ENCODE measurements around the gene MUC5B. TPM values are rescaled to one million over a fixed set of nuclear protein-coding genes. Genes with fewer than 3 reads are reported as not detected.

The MUC5B gene
- total and polyA plus RNA-seq, 2 of the 13 experiments (the other 11 are each of a cell fraction or from before 2014, with no cell fraction given): 0.01 TPM; not detected in 1

- TF ChIP-seq TIGD3 (CRISPR knock-in tag; IDR thresholded peaks at IDR 0.05; ENCODE audit: borderline replicate concordance) (no peak; the same call in 1 of the 2 replicates), ZNF232 (CRISPR knock-in tag; IDR thresholded peaks at IDR 0.05; ENCODE audit: borderline replicate concordance) (0 out of 2 replicates have a peak, but pooled peaks have one; percentile 62), THYN1 (CRISPR knock-in tag; IDR thresholded peaks at IDR 0.05; ENCODE audit: borderline replicate concordance, low read depth) (no peak), NFRKB (IDR thresholded peaks at IDR 0.05) (no peak), ATF4 (CRISPR knock-in tag; IDR thresholded peaks at IDR 0.05) (peak in 1 of 2 experiments; percentile 86; a peak in 2 of 4 replicates), ZNF205 (CRISPR knock-in tag; IDR thresholded peaks at IDR 0.05) (0 out of 2 replicates have a peak, but pooled peaks have one; percentile 38), ATF6 (CRISPR knock-in tag; conservative IDR thresholded peaks at IDR 0.05) (no peak), NKX3-1 (CRISPR knock-in tag; IDR thresholded peaks at IDR 0.05) (no peak), HOMEZ (CRISPR knock-in tag; IDR thresholded peaks at IDR 0.05; ENCODE audit: low read depth) (peak; percentile 56; the same call in 1 of the 2 replicates), ZC3H13 (CRISPR knock-in tag; IDR thresholded peaks at IDR 0.05) (0 out of 2 replicates have a peak, but pooled peaks have one; percentile 57), NFYB (CRISPR knock-in tag; IDR thresholded peaks at IDR 0.05) (no peak), ZZZ3 (CRISPR knock-in tag; IDR thresholded peaks at IDR 0.05; ENCODE audit: borderline replicate concordance) (no peak), ZNF549 (CRISPR knock-in tag; IDR thresholded peaks at IDR 0.05) (no peak), GABPB1 (CRISPR knock-in tag; IDR thresholded peaks at IDR 0.05) (no peak; the same call in 1 of the 2 replicates), DNMT3B (CRISPR knock-in tag; conservative IDR thresholded peaks at IDR 0.05) (0 out of 2 replicates have a peak, but pooled peaks have one; percentile 44), ZNF282 (IDR thresholded peaks at IDR 0.05; ENCODE audit: partially characterized antibody) (no peak), E2F1 (CRISPR knock-in tag; IDR thresholded peaks at IDR 0.05) (no peak), ZBTB39 (CRISPR knock-in tag; IDR thresholded peaks at IDR 0.05) (no peak)
These were observed 76.0 kb downstream of the MUC5B start (continued) for GRCh38 chr11:1298695-1299492.

All from HepG2 (cell line).